Suprapubic skin (tissue), 4 donors: ENCODE results near the gene DNAH14.

Experiments used
- POLR2A ChIP-seq, 2 donors: fragments of 450-650 bp; IDR thresholded peaks; one replicate each; pipeline ENCODE4 v1.6.1; 2017; ENCODE audit warnings: antibody characterized with exemption in 2 of 2, mild to moderate bottlenecking in 2 of 2, moderate library complexity in 2 of 2
- POLR2AphosphoS5 ChIP-seq, 3 donors: sonication (generic); formaldehyde crosslinking; IDR thresholded peaks; one replicate each; pipeline ENCODE4 v1.6.1; 2017; ENCODE audit warnings: antibody characterized with exemption in 3 of 3
- TF ChIP-seq, protein P1 (sequence below), 2 donors: fragments of 200-600 bp in 1 of 2; fragments of 450-650 bp in 1 of 2; sonication (generic) in 1 of 2; IDR thresholded peaks; one replicate each; pipeline ENCODE4 v1.5.1; 2016 to 2019; ENCODE audit warnings: antibody characterized with exemption in 2 of 2, mild to moderate bottlenecking in 1 of 2, moderate library complexity in 1 of 2

DNA sequence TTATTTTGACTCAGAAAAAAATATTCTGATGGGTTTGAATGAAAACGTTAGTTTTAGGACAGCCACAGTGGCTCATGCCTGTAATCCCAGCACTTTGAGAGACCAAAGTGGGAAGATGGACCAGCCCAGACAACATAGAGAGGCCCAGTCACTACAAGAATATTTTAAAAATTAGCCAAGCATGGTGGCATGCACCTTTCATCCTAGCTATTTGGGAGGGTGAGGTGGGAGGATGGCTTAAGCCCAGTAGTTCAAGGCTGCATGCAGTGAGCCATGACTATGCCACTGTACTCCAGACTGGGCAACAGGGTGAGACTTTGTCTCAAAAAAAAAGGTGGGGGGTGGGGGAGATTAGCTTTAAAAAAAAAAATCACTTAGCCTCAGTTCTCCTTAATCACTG, 370.9 kb downstream of the DNAH14 start:
- TF ChIP-seq, protein P1, sequence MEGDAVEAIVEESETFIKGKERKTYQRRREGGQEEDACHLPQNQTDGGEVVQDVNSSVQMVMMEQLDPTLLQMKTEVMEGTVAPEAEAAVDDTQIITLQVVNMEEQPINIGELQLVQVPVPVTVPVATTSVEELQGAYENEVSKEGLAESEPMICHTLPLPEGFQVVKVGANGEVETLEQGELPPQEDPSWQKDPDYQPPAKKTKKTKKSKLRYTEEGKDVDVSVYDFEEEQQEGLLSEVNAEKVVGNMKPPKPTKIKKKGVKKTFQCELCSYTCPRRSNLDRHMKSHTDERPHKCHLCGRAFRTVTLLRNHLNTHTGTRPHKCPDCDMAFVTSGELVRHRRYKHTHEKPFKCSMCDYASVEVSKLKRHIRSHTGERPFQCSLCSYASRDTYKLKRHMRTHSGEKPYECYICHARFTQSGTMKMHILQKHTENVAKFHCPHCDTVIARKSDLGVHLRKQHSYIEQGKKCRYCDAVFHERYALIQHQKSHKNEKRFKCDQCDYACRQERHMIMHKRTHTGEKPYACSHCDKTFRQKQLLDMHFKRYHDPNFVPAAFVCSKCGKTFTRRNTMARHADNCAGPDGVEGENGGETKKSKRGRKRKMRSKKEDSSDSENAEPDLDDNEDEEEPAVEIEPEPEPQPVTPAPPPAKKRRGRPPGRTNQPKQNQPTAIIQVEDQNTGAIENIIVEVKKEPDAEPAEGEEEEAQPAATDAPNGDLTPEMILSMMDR (IDR thresholded peaks at IDR 0.05), result no peak
- TF ChIP-seq POLR2A (IDR thresholded peaks at IDR 0.05), result no peak
- no peak for TF ChIP-seq POLR2AphosphoS5 (IDR thresholded peaks at IDR 0.05)
